GM23338 (cell line): ENCODE measurements around the gene GABARAP. TPM values are rescaled to one million over a fixed set of nuclear protein-coding genes. Genes with fewer than 3 reads are reported as not detected.

Experiments
- ATAC-seq: fragments of 200-7000 bp; cut with Tn5 transposase; 3 replicates; pipeline ENCODE4 v1.9.1; 2020
- DNase-seq: peaks from one replicate; pipeline ENCODE4 v3.0.0-alpha.2; 2015; ENCODE audit warnings: low spot score
- H2AFZ ChIP-seq: fragments of 200-600 bp; sonication (generic); 2 replicates; pipeline ENCODE4 v1.8.0; 2016; ENCODE audit warnings: antibody characterized with exemption, mild to moderate bottlenecking, moderate library complexity
- H3F3A ChIP-seq: fragments of 200-600 bp; sonication (generic); replicated peaks from 2 replicates; pipeline ENCODE4 v1.8.0; 2017; ENCODE audit warnings: antibody characterized with exemption, mixed run types, low read depth
- H3K27ac ChIP-seq: fragments of 200-600 bp; sonication (generic); 2 replicates; pipeline ENCODE4 v1.6.1; 2016; ENCODE audit warnings: low read depth
- H3K27me3 ChIP-seq: fragments of 200-600 bp; sonication (generic); 2 replicates; pipeline ENCODE4 v1.8.0; 2016; ENCODE audit warnings: mild to moderate bottlenecking, mixed run types, moderate library complexity; ENCODE audit not compliant: insufficient read depth
- H3K36me3 ChIP-seq: fragments of 200-600 bp; sonication (generic); 2 replicates; pipeline ENCODE4 v1.8.0; 2016; ENCODE audit warnings: mild to moderate bottlenecking; ENCODE audit not compliant: insufficient read depth
- H3K4me1 ChIP-seq: fragments of 200-600 bp; sonication (generic); 2 replicates; pipeline ENCODE4 v1.8.0; 2016; ENCODE audit warnings: mild to moderate bottlenecking, moderate library complexity; ENCODE audit not compliant: insufficient read depth
- H3K4me2 ChIP-seq: fragments of 200-600 bp; sonication (generic); 2 replicates; pipeline ENCODE4 v1.7.1; 2017; ENCODE audit warnings: mixed run types
- H3K4me3 ChIP-seq: fragments of 200-600 bp; sonication (generic); 2 replicates; pipeline ENCODE4 v1.6.1; 2016; ENCODE audit warnings: mixed run types
- H3K79me2 ChIP-seq: fragments of 200-600 bp; sonication (generic); replicated peaks from 2 replicates; pipeline ENCODE4 v1.8.0; 2017; ENCODE audit warnings: mild to moderate bottlenecking; ENCODE audit not compliant: insufficient read depth
- H3K9me2 ChIP-seq: fragments of 200-600 bp; sonication (generic); 2 replicates; pipeline ENCODE4 v1.8.0; 2017; ENCODE audit not compliant: insufficient read depth
- H4K20me1 ChIP-seq: fragments of 200-600 bp; sonication (generic); replicated peaks from 2 replicates; pipeline ENCODE4 v1.8.0; 2017; ENCODE audit warnings: mild to moderate bottlenecking; ENCODE audit not compliant: insufficient read depth
- H3K27ac Mint-ChIP-seq: 2 replicates; pipeline ENCODE4 v1.8.0; 2020; ENCODE audit warnings: inconsistent platforms, mild to moderate bottlenecking, moderate library complexity, mixed read lengths
- H3K27me3 Mint-ChIP-seq: 3 replicates; pipeline ENCODE4 v1.8.0; 2022; ENCODE audit warnings: low read depth, mild to moderate bottlenecking, moderate library complexity, mixed read lengths, inconsistent platforms; ENCODE audit not compliant: insufficient read depth, poor library complexity
- H3K36me3 Mint-ChIP-seq: 3 replicates; pipeline ENCODE4 v1.8.0; 2021; ENCODE audit warnings: low read depth, mild to moderate bottlenecking, inconsistent platforms, moderate library complexity, mixed read lengths
- H3K4me1 Mint-ChIP-seq: 3 replicates; pipeline ENCODE4 v1.8.0; 2020; ENCODE audit warnings: mild to moderate bottlenecking, inconsistent platforms, mixed read lengths
- H3K4me3 Mint-ChIP-seq: 3 replicates; pipeline ENCODE4 v1.8.0; 2021; ENCODE audit warnings: moderate library complexity, mild to moderate bottlenecking, inconsistent platforms, mixed read lengths
- H3K9me3 Mint-ChIP-seq: 3 replicates; pipeline ENCODE4 v1.8.0; 2020; ENCODE audit warnings: moderate library complexity, mild to moderate bottlenecking, inconsistent platforms, mixed read lengths
- CTCF ChIP-seq, 2 experiments: fragments of 200-600 bp in 1 of 2; sonication (generic) in 1 of 2; conservative IDR thresholded peaks; 2 replicates each; pipeline versions ENCODE4 v1.5.1 to v1.6.1; 2016 to 2017; ENCODE audit warnings: antibody characterized with exemption in 2 of 2, low read depth in 2 of 2, mild to moderate bottlenecking in 2 of 2, moderate library complexity in 1 of 2
- EZH2phosphoT487 ChIP-seq: fragments of 200-600 bp; sonication (generic); IDR thresholded peaks from one replicate; pipeline ENCODE4 v1.8.1; 2018; ENCODE audit warnings: antibody characterized with exemption; ENCODE audit not compliant: unreplicated experiment
- JUNB ChIP-seq: IDR thresholded peaks from one replicate; pipeline ENCODE4 v1.6.1; 2016; ENCODE audit warnings: antibody characterized with exemption; ENCODE audit not compliant: unreplicated experiment
- NANOG ChIP-seq: IDR thresholded peaks from 2 replicates; pipeline ENCODE4 v1.6.1; 2016; ENCODE audit warnings: antibody characterized with exemption, borderline replicate concordance
- ZNF114 ChIP-seq: fragments of 250-450 bp; sonication (Bioruptor Pico); IDR thresholded peaks from 2 replicates; pipeline ENCODE4 v1.5.0; 2020; ENCODE audit warnings: mild to moderate bottlenecking, moderate library complexity
- ZNF331 ChIP-seq: fragments of 250-450 bp; sonication (Bioruptor Pico); IDR thresholded peaks from 2 replicates; pipeline ENCODE4 v1.5.0; 2020; ENCODE audit warnings: low read depth, mild to moderate bottlenecking, moderate library complexity
- polyA plus RNA-seq: library from polyadenylated mRNA; unstranded; fragments of >200 nt; fragmentation: Nextera tagmentation; extraction: Ambion mirVana; gene quantifications from 2 replicates; pipeline ENCODE4 v1.2.1, GENCODE V29; 2016
- total RNA-seq: library from RNA; depleted of rRNA; stranded (reverse); fragments of >200 nt; shearing (Covaris generic); gene quantifications from 2 replicates; pipeline ENCODE4 v1.2.3, GENCODE V29; 2014
- TF ChIP-seq, protein P1 (sequence below): IDR thresholded peaks from one replicate; pipeline ENCODE4 v1.6.1; 2018; ENCODE audit warnings: antibody characterized with exemption; ENCODE audit not compliant: unreplicated experiment
- TF ChIP-seq, protein P2 (sequence below): IDR thresholded peaks from 2 replicates; pipeline ENCODE4 v1.6.1; 2016; ENCODE audit warnings: antibody characterized with exemption
- TF ChIP-seq, protein P3 (sequence below): fragments of 250-450 bp; sonication (Bioruptor Pico); IDR thresholded peaks from 2 replicates; pipeline ENCODE4 v1.5.0; 2020; ENCODE audit warnings: mild to moderate bottlenecking, moderate library complexity

The GABARAP gene
- total and polyA plus RNA-seq, 2 experiments from 2014 or later, result 128 to 520 TPM

GRCh38 chr17:7256766-7257456 lies 14.7 kb upstream of the GABARAP start:
- Histone ChIP-seq H3K4me1 (peaks cover 4% of the 10 kb centered on the region; the same call in 1 of the 2 replicates), H3K9me2 (no peaks in the 10 kb centered on the region), H3K27me3 (no peaks in the 10 kb centered on the region), H3K79me2 (peaks cover 42% of the 10 kb centered on the region), H3F3A (peaks cover 24% of the 10 kb centered on the region), H3K27ac (no peak overlapping the region), H4K20me1 (peaks cover 26% of the 10 kb centered on the region; the same call in 1 of the 2 replicates), H2AFZ (no peak overlapping the region), H3K36me3 (peaks cover 23% of the 10 kb centered on the region), H3K4me2 (no peak overlapping the region), H3K4me3 (no peak overlapping the region)
- peaks cover 69% of the 10 kb centered on the region for H3K36me3 Mint-ChIP-seq
- TF ChIP-seq ZNF331 (no peak), EZH2phosphoT487 (no peak), JUNB (no peak), CTCF (conservative IDR thresholded peaks at IDR 0.05; ENCODE audit: low read depth in 2 of 2) (no peak), NANOG (no peak), ZNF114 (CRISPR knock-in tag) (no peak)
- TF ChIP-seq, protein P1, sequence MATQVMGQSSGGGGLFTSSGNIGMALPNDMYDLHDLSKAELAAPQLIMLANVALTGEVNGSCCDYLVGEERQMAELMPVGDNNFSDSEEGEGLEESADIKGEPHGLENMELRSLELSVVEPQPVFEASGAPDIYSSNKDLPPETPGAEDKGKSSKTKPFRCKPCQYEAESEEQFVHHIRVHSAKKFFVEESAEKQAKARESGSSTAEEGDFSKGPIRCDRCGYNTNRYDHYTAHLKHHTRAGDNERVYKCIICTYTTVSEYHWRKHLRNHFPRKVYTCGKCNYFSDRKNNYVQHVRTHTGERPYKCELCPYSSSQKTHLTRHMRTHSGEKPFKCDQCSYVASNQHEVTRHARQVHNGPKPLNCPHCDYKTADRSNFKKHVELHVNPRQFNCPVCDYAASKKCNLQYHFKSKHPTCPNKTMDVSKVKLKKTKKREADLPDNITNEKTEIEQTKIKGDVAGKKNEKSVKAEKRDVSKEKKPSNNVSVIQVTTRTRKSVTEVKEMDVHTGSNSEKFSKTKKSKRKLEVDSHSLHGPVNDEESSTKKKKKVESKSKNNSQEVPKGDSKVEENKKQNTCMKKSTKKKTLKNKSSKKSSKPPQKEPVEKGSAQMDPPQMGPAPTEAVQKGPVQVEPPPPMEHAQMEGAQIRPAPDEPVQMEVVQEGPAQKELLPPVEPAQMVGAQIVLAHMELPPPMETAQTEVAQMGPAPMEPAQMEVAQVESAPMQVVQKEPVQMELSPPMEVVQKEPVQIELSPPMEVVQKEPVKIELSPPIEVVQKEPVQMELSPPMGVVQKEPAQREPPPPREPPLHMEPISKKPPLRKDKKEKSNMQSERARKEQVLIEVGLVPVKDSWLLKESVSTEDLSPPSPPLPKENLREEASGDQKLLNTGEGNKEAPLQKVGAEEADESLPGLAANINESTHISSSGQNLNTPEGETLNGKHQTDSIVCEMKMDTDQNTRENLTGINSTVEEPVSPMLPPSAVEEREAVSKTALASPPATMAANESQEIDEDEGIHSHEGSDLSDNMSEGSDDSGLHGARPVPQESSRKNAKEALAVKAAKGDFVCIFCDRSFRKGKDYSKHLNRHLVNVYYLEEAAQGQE, result no peak
- TF ChIP-seq, protein P2, sequence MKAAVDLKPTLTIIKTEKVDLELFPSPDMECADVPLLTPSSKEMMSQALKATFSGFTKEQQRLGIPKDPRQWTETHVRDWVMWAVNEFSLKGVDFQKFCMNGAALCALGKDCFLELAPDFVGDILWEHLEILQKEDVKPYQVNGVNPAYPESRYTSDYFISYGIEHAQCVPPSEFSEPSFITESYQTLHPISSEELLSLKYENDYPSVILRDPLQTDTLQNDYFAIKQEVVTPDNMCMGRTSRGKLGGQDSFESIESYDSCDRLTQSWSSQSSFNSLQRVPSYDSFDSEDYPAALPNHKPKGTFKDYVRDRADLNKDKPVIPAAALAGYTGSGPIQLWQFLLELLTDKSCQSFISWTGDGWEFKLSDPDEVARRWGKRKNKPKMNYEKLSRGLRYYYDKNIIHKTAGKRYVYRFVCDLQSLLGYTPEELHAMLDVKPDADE, result no peak
- TF ChIP-seq, protein P3, sequence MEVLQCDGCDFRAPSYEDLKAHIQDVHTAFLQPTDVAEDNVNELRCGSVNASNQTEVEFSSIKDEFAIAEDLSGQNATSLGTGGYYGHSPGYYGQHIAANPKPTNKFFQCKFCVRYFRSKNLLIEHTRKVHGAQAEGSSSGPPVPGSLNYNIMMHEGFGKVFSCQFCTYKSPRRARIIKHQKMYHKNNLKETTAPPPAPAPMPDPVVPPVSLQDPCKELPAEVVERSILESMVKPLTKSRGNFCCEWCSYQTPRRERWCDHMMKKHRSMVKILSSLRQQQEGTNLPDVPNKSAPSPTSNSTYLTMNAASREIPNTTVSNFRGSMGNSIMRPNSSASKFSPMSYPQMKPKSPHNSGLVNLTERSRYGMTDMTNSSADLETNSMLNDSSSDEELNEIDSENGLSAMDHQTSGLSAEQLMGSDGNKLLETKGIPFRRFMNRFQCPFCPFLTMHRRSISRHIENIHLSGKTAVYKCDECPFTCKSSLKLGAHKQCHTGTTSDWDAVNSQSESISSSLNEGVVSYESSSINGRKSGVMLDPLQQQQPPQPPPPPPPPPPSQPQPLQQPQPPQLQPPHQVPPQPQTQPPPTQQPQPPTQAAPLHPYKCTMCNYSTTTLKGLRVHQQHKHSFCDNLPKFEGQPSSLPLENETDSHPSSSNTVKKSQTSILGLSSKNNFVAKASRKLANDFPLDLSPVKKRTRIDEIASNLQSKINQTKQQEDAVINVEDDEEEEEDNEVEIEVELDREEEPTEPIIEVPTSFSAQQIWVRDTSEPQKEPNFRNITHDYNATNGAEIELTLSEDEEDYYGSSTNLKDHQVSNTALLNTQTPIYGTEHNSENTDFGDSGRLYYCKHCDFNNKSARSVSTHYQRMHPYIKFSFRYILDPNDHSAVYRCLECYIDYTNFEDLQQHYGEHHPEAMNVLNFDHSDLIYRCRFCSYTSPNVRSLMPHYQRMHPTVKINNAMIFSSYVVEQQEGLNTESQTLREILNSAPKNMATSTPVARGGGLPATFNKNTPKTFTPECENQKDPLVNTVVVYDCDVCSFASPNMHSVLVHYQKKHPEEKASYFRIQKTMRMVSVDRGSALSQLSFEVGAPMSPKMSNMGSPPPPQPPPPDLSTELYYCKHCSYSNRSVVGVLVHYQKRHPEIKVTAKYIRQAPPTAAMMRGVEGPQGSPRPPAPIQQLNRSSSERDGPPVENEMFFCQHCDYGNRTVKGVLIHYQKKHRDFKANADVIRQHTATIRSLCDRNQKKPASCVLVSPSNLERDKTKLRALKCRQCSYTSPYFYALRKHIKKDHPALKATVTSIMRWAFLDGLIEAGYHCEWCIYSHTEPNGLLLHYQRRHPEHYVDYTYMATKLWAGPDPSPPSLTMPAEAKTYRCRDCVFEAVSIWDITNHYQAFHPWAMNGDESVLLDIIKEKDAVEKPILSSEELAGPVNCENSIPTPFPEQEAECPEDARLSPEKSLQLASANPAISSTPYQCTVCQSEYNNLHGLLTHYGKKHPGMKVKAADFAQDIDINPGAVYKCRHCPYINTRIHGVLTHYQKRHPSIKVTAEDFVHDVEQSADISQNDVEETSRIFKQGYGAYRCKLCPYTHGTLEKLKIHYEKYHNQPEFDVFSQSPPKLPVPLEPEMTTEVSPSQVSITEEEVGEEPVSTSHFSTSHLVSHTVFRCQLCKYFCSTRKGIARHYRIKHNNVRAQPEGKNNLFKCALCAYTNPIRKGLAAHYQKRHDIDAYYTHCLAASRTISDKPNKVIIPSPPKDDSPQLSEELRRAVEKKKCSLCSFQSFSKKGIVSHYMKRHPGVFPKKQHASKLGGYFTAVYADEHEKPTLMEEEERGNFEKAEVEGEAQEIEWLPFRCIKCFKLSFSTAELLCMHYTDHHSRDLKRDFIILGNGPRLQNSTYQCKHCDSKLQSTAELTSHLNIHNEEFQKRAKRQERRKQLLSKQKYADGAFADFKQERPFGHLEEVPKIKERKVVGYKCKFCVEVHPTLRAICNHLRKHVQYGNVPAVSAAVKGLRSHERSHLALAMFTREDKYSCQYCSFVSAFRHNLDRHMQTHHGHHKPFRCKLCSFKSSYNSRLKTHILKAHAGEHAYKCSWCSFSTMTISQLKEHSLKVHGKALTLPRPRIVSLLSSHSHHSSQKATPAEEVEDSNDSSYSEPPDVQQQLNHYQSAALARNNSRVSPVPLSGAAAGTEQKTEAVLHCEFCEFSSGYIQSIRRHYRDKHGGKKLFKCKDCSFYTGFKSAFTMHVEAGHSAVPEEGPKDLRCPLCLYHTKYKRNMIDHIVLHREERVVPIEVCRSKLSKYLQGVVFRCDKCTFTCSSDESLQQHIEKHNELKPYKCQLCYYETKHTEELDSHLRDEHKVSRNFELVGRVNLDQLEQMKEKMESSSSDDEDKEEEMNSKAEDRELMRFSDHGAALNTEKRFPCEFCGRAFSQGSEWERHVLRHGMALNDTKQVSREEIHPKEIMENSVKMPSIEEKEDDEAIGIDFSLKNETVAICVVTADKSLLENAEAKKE (CRISPR knock-in tag), result no peak
- peak overlapping the region; percentile 72; the same call in 1 of the 2 replicates for H3K27ac Mint-ChIP-seq
- peaks cover 24% of the 10 kb centered on the region for H3K4me1 Mint-ChIP-seq
- DNase-seq (no peak), ATAC-seq (no peak)
- H3K9me3 Mint-ChIP-seq, result no peaks in the 10 kb centered on the region; the same call in 2 of the 3 replicates
- H3K27me3 Mint-ChIP-seq, result peaks cover 22% of the 10 kb centered on the region
- no peak overlapping the region for H3K4me3 Mint-ChIP-seq
